GM04504 (cell line): ENCODE results near the gene MARCHF6.
"Not testable (repeated sequence)": the region's sequence is repeated elsewhere in the genome, so short reads cannot be mapped to it uniquely, and the experiment has no call there.

ENCODE experiments used
- DNase-seq: peaks from one replicate; pipeline ENCODE4 v3.0.0-alpha.2; 2012; ENCODE audit warnings: low read depth

MARCHF6 gene

DNA sequence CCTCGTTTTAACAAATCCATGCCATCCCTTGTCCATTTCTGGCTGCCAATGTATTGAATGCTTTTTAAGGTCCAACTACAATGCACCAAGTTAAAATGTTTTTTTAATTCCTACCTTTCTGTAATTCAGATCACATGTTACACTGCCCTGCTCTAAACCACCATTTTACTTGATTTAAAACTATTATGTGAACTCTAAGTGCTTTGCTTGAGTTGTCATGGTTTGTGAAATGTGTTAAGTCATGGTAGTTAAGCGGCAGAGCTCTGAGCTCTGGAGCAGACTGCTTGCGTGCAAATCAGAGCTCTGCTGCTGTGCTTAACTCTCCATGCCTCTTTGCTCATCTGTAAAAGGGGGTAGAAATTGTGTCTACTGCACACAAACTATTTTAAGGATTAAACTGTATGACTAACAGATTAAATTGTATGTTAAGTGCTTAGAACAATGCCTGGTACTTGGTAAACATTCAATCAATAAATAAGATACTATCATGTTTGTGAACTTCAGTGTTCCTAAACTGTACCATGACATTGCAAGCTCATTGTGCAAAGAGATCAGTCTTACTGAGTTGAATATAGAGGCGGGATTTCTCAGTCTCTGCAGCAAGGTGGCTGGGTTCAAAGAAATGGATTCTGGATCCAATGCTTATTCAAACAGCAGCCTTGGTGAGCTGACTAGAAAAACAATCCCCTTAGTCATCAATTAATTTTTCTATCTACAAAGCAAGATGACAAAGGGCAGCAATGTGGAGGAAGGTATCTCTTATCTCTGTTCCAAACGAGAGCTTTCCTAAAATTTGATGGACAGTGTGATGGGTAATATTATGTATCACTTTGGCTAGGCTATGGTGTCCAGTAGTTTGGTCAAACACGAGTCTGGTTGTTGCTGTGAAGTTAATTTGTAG, 29.7 kb upstream of the MARCHF6 start:
- DNase-seq, result no peak

GRCh38 chr5:10324518-10325370, 28.8 kb upstream of the MARCHF6 start:
- no peak for DNase-seq

DNA sequence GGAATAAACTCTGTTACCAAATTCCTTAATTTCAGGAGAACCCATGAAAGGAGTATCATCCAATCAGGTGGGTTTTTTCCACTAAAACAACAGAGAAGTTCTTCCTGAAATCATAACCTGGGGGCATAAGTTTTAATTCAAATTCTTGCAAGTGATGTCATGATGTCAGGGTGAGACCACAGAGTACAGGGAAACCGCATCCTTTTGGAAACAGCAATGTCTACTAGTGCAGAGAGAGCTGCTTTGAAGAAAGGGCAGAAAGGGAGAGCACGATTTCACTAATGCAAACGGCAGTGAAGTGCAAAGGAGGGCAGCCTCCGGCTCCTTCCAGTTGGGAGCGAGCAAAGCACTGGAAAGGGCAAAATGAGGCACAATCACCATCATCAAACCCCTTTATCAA, 25.2 kb upstream of the MARCHF6 start:
- DNase-seq, result no peak

- DNase-seq, result no peak
These were observed 24.1 kb upstream of the MARCHF6 start for GRCh38 chr5:10329446-10329819.

DNA sequence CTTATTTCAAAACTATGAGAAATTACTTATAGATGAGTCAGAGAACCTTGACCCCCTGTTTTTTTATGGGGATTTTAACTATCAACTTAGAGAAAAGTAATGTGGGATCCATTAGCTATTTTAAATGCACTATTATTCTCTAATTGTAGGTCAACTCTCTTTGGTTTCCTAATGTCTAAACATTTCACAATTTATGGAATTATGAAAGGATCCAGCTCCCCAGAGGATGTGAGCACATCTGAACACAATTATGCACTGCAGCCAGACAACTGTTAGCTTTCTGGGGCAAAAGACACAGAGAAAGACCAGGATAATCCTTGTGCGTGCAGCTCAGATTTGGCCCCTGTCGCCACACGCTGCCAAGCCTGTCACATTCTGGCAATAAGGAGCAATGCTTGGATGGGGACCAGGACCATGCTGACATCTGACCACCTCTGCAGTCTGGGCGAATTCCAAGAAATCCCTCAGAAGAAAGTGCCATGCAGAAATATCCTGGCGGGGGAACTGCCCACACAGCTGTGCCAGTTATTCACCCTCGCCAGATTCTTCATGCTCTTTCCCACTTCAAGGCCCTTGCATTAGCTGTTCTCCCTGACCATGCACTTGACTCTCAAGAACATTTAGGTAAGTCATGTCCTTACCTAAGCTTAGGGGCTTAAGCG, 23.5 kb upstream of the MARCHF6 start:
- DNase-seq, result peak; percentile 88

DNA sequence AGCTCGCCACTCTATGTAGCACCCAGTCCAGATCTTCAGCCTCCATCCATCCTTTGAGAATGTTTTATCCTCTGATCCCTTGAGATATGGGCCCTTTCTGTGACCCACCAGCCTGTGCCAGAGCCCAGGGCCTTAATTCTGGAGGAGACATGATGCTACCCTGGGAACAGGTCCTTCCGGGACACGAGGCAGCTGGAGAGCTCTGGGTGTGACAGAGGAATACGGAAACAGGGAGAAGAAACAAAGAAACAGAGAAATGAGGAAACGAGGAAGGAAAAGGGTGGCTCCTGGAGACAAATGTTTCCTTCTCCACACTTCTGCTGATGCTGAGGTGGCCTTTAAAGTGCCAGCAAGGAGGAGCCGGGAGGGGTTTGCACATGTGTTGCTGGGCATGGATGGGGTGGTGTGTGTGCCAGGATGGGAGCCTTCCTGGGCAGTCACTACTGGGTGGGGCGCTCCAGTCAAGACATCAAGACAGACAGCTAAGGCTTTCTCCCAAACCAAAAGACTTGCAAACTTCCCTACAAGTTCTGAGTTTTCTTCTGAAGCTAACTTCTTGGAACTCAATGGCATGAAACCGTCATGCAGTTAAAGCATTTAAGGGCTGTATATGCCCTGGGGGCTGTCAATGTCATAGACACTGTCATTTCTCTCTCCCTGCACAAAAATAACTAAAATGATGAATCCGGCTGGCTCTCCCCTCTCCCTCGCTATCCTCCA, 22.8 kb upstream of the MARCHF6 start:
- DNase-seq, result no peak

- DNase-seq, result no peak
These were observed 22.1 kb upstream of the MARCHF6 start for GRCh38 chr5:10331341-10331796.

DNA sequence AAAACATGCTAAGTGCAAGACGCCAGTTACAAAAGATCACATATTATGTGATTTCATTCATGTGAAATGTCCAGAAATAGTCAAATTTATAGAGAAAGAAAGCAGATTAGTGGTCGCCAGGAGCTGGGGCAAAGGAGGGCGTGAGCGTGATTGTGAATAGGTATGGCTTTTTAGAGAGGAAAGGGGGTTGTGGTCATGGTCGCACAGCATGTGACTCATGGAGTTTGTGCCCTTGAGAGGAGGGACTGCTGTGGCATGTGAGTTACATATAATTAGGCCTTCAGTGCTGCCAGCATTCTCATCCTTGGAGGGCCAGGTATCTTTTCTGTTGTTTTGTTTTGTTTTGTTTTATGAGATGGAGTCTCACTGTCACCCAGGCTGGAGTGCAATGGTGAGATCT, 21.2 kb upstream of the MARCHF6 start:
- DNase-seq, result no peak

DNA sequence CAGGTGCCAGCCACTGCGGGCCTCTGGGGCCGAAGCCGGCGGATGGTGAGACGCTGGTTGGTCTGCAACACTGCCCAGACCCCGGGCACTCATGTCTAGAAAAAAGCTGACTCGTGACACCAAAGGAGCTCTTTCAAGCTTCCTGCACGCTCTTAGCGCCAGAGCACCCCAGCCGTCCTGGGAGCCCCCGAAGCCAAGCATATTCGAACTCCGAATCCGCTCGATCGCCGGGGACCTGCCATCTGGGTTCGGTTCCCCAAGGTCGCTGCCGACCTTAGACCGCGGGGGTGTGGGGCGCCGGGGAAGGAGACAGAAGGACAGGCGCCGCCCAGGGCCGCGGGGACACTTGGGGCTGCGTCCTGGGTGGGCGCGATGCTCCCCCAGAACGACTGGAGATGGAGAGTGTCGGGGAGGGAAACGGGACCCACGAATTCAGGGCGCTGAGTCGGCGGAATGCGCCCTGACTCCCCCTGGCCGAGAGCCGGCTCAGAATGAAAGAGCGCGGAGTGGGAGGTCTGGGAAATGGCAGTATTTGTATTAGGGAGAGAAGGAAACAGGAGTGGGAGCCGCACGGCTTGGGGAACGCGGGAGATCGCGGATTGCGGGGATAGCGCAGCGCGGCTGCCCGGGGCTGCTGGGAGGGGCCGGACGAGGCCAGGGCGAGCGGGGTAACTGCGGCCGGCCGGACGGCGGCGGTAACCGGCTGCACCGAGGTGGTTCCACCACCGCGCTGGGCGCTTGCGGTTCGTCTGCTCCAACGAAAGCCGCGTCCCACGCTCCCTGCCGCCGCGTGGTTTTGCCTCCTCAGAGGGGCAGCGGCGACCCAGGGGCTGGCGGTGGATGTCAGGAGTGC, 20.1 kb upstream of the MARCHF6 start:
- no peak for DNase-seq

GRCh38 chr5:10334831-10335230, 18.7 kb upstream of the MARCHF6 start:
- no peak for DNase-seq

GRCh38 chr5:10335711-10336470, 17.6 kb upstream of the MARCHF6 start:
- DNase-seq, result no peak

GRCh38 chr5:10337107-10337506, 16.4 kb upstream of the MARCHF6 start:
- DNase-seq, result no peak

DNA sequence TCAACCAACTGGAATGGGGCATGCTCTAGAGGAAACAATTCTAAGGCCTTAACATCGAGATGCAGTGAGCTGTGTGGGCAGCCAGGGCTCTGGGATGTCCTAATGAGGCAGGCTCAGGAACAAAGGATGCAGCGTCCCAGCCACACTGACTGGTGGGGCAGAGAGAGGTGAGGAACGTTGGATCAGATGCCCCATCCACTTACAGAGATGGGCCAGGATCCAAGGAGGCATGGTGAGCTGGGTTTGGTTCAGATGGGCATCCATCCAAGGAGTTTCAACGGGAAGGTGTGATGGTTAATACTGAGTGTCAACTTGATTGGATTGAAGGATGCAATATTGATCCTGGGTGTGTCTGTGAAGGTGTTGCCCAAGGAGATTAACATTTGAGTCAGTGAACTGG, 15.5 kb upstream of the MARCHF6 start:
- no peak for DNase-seq

GRCh38 chr5:10338686-10339057, 14.8 kb upstream of the MARCHF6 start:
- DNase-seq, result no peak

DNA sequence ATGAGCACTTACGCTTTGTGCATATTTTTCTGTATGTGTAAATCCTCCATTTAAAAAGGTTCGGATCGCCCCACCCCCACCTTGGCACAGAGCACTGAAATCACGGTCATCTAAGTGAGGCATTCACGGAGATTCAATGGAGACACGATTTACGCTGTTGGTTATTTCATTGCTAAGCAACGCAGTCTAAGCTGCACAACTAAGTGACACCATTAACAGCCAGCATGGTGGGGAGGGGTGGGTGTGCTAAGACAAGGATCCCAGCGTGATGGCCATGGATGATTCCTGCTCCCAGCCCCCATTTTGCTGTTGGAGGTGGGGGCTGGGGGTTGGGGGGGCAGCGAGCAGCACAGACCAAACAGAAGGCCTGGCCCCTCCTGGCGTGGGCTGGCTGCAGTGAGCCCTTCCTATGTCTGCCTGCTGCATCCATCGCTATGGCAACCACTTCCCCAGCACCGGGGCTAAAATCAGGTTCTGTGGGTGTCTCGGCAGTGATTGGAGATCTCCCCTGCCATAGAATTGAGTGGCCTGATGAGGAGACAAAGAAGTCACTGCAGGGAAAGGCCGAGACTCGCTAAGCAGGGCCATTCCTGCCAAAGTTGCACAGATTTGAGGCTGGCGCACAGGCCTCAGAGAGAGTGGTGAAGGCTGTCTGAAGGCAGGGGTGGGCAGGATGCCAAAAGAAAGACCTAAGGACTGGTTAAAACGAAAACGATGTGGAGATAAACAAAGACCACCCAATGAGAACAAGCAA, 14.3 kb upstream of the MARCHF6 start:
- no peak for DNase-seq

DNA sequence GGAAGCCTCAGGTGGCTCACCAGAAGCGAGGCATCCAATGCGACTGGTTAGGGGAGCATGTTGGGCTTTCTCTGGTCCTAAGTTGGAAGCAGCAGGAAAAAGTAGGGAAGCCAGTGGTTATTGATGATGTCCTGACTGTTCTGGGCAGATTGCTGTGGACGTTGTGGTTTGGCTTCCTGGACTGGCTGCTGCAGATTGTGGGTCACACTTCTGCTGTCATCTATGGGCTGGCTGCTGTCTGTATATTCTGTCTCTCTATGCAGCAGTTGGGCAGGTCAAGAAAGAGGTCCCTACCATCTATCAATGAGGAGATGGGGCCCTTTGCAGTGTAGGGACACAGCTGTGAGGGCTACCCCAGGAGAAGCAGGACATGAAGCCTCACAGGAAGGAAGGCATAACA, 13.5 kb upstream of the MARCHF6 start:
- DNase-seq, result no peak

- DNase-seq, result peak; percentile 54
These were observed 10.0 kb upstream of the MARCHF6 start for GRCh38 chr5:10343486-10343885.

GRCh38 chr5:10344461-10345106, 8.9 kb upstream of the MARCHF6 start:
- DNase-seq, result not testable (repeated sequence)

- no peak for DNase-seq
These were observed 5.2 kb upstream of the MARCHF6 start for GRCh38 chr5:10348258-10348657.
